AG10803 (cell line): Measurements from ENCODE around the gene STK4.

Experiments
- DNase-seq: peaks from one replicate; pipeline ENCODE4 v3.0.0; 2010; ENCODE audit warnings: low read depth
- H3K4me3 ChIP-seq: 2 replicates; pipeline ENCODE4 v1.5.1; 2011; ENCODE audit warnings: mild to moderate bottlenecking, low read length, control low read depth
- TF ChIP-seq, protein P1 (sequence below): conservative IDR thresholded peaks from 2 replicates; pipeline ENCODE4 v1.5.1; 2011; ENCODE audit warnings: mild to moderate bottlenecking, low read length, control low read depth, inconsistent platforms

Gene STK4

DNA sequence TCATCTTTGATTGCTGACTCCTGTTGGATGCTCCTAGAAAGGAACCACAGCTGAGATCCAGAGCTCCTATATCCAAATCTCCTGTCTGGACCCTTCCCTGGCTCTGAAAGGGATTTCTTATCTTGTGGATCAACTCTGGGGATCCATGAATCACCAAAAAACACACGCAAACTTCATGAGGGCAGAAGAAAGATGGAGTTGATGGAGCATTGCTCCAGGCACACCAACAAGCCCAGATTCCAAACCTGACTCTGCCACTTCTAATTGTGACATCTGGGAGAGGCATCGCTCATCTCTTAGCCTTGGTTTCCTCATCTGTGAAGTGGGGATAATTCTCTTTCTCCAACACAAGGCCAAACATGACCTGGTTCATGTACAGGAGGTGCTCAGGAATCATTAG, 127.9 kb downstream of the STK4 start:
- DNase-seq: no peak
- no peak overlapping the region for H3K4me3 ChIP-seq
- TF ChIP-seq, protein P1, sequence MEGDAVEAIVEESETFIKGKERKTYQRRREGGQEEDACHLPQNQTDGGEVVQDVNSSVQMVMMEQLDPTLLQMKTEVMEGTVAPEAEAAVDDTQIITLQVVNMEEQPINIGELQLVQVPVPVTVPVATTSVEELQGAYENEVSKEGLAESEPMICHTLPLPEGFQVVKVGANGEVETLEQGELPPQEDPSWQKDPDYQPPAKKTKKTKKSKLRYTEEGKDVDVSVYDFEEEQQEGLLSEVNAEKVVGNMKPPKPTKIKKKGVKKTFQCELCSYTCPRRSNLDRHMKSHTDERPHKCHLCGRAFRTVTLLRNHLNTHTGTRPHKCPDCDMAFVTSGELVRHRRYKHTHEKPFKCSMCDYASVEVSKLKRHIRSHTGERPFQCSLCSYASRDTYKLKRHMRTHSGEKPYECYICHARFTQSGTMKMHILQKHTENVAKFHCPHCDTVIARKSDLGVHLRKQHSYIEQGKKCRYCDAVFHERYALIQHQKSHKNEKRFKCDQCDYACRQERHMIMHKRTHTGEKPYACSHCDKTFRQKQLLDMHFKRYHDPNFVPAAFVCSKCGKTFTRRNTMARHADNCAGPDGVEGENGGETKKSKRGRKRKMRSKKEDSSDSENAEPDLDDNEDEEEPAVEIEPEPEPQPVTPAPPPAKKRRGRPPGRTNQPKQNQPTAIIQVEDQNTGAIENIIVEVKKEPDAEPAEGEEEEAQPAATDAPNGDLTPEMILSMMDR: no peak

DNA sequence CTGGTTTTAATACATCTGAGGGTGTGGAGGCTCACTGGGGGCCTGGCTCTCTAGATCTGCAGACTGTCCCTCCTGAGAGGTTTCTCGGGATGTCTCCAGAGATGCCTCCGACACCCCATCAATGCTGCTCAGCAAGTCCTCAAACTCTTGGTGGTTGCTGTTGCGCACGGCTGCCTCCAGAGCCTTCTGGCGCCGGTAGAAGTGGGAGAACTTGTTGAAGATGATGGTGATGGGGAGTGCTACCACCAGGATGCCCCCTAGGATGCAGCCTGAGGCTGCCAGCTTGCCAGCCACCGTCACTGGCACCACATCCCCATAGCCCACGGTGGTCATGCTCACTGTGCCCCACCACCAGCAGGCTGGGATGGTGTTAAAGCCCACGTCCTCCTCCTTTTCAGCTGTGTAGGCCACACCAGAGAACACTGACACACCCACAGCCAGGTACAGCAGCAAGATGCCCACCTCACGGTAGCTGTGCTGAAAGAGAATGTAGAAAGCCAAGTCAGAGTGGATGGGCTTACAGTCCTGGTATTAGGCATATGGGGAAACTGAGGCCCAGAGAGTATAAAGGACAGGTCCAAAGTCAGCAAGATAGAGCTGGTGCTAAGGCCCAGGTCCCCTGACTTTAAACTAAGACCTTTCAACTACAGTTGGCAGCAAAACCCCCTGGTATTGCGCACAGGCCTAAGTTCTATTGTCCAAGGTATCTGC, 128.7 kb downstream of the STK4 start:
- TF ChIP-seq, protein P1: no peak

DNA sequence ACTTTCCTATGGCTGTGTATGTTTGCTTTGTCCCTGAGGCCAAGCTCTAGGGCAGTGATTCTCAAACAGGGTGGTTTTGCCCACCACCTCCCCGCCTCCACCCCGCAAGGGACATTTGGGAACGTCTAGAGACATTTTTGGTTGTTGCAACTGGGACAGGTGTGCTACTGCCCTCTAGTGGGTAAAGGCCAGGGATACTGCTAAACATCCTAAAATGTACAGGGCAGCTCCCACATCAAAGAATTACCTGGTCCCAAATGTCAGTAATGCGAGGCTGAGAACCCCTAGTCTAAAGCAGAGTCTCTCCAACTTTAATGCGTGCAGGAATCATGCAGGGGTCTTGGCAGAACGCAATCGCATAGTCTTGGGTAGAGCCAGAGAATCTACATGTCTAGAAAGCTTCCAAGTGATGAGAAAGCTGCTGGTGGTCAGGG, 129.5 kb downstream of the STK4 start:
- DNase-seq: peak; percentile 59
- H3K4me3 ChIP-seq: no peak overlapping the region
- TF ChIP-seq, protein P1: peak; percentile 88

More for the DNA sequence above, 128.7 kb downstream of the STK4 start:
- H3K4me3 ChIP-seq: no peak overlapping the region
- no peak for DNase-seq

DNA sequence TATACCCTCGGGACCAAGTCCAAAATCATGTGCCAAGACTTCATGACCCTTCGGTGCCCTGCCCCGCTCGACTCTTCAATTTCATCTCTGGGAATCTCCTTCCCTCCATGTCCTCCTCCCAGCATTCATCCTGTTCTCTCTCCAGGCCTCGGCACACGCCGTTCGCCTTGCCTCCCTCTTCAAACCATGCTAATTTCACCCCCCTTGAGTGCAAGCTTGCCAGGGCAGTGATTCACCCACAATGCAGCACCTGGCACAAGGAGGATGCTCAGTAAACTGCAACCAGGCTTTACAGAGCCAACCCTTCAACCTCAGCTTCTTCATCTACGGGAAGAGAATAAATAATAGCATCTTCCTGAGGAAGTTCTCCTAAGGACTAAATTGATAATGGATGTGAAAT, 130.5 kb downstream of the STK4 start:
- no peak for DNase-seq

DNA sequence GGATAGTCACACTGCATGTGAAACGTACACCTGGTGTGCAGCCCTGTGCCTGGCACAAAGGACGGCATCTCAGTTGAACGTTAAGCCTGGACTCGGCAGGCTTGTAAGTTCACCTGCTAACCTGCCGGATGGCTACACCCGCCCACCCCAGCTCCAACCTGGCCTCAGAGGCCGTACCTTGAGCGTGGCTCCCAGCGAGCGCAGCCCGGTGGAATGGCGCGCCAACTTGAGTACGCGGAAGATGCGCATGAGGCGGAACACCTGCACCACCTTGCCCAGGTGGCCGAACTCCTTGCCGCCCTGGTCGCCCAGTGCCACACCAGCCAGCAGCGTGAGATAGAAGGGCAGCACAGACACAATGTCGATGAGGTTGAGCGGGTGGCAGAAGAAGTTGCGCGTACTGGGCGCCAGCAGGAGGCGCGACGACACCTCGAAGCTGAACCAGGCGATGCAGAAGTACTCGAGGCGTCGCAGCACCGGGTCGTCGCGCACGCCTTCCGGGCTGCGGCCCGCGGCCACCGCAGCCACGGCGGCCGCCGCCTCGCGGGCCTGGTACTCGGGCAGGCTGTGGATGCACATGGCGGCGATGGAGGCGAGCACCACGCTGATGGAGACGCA, 131.3 kb downstream of the STK4 start:
- DNase-seq: peak; percentile 19
- H3K4me3 ChIP-seq: no peak overlapping the region
- TF ChIP-seq, protein P1: peak; percentile 26

More for the DNA sequence above, 130.5 kb downstream of the STK4 start:
- TF ChIP-seq, protein P1: 0 out of 2 replicates have a peak, but pooled peaks have one; percentile 1
- H3K4me3 ChIP-seq: no peak overlapping the region

DNA sequence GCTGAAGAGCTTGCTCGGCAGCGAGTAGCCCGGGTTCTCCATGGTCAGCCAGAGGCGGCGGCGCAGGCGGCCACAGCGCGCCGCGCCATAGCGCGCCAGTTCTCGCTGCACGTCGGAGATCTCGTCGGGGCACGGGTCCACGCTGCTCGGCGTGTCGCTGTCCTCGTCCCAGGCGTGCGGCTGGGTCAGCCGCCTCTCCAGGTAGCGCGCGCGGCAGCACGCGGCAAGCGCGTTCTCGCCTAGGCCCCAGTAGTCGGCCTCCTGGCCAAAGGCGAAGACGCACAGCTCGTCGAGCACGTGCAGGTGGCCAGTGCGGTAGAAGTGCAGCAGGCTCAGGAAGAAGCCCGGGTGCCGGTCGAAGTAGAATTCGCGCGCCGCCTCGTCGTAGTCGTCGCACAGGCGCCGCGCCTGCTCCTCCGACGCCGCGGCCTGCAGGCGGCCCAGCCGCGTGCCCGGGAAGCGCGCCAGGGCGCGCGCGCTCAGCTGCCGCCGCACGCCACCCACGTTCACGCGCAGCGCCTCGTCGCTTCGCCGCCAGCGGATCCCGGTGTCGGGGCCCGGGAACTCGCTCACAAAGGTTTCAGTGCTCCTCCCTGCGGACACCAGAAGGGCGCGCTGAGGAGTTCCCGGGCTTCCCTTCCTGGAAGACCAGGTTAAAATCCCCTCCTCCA, 131.9 kb downstream of the STK4 start:
- no peak overlapping the region for H3K4me3 ChIP-seq
- peak; percentile 11 for DNase-seq
- TF ChIP-seq, protein P1: peak; percentile 23; the same call in 1 of the 2 replicates
